HFFc6 (cell line): ENCODE data around the gene ANAPC2. TPM values are rescaled to one million over a fixed set of nuclear protein-coding genes. Genes with fewer than 3 reads are reported as not detected.

Experiments used
- DNase-seq: peaks from one replicate; pipeline ENCODE4 v3.0.0-alpha.2; 2018
- H3K27ac Mint-ChIP-seq: 2 replicates; pipeline ENCODE4 v1.8.0; 2020; ENCODE audit warnings: mild to moderate bottlenecking, mixed read lengths
- H3K27me3 Mint-ChIP-seq: 2 replicates; pipeline ENCODE4 v1.8.0; 2021; ENCODE audit warnings: mild to moderate bottlenecking, moderate library complexity, mixed read lengths; ENCODE audit not compliant: insufficient read depth
- H3K36me3 Mint-ChIP-seq: 2 replicates; pipeline ENCODE4 v1.8.0; 2021; ENCODE audit warnings: low read depth, mixed read lengths
- H3K4me1 Mint-ChIP-seq: 2 replicates; pipeline ENCODE4 v1.8.0; 2020; ENCODE audit warnings: low read depth, mixed read lengths
- H3K4me3 Mint-ChIP-seq: 2 replicates; pipeline ENCODE4 v1.8.0; 2020; ENCODE audit warnings: mild to moderate bottlenecking, moderate library complexity, mixed read lengths
- H3K9me3 Mint-ChIP-seq: 2 replicates; pipeline ENCODE4 v1.8.0; 2020; ENCODE audit warnings: mild to moderate bottlenecking, mixed read lengths
- total RNA-seq, 6 experiments: library from RNA; stranded (reverse); fragmentation: NEBNext Ultra II Directional; extraction: Animal tissue kit (Norgen Biotek cat#: 25700); gene quantifications; 2 replicates in 1 of 6; 3 replicates in 5 of 6; pipeline ENCODE4 v1.2.3, GENCODE V29; 2021
- TF ChIP-seq, protein P1 (sequence below): fragments of 200-600 bp; sonication (generic); IDR thresholded peaks from 2 replicates; pipeline ENCODE4 v1.5.0; 2021; ENCODE audit warnings: antibody characterized with exemption, mild to moderate bottlenecking

Gene ANAPC2
- total RNA-seq, 6 experiments from 2014 or later = 34.8 to 41.5 (median 37.4) TPM

DNA sequence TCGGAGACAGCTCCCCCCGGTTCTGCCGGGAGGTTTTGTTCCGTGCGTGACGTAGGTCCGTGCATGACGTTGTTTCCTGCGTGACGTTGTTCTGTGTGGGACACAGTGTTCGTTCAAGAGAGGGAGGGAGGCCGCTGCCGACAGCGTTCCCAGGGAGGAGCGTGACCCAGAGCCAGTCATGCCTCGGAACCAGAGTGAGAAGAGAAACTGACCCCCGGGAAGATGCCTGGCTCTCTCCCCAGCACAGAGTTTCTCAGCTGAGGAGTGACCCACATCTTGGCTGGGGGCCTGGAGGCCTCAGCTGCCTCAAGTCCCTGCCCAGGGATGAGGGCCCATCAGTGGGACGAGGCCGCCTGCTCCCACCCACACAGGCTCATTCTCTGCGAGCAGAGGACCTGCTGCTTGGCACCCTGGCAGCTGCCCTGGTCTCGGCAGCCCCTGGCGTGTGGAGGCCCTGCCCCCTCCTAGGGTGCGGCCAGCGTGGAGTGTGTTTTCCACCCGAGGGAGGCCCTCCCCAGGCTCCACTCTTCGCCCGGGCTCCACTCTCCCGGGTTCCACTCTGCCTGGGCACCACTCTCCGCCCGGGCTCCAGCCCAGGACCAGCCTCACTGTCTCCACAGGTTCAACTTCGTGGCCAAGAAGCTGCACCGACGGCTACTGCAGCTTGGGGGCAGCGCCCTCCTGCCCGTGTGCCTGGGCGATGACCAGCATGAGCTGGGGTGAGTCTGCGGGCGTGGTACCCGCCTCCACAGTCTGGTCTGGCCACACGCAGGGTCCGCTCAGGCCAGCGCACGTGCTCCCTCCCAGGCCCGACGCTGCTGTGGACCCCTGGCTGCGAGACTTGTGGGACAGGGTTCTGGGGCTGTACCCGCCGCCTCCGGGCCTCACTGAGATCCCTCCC lies 25.1 kb upstream of the ANAPC2 start:
- peaks cover 2% of the 10 kb centered on the region for H3K27me3 Mint-ChIP-seq
- H3K4me3 Mint-ChIP-seq = no peak overlapping the region
- H3K27ac Mint-ChIP-seq = no peak overlapping the region

DNA sequence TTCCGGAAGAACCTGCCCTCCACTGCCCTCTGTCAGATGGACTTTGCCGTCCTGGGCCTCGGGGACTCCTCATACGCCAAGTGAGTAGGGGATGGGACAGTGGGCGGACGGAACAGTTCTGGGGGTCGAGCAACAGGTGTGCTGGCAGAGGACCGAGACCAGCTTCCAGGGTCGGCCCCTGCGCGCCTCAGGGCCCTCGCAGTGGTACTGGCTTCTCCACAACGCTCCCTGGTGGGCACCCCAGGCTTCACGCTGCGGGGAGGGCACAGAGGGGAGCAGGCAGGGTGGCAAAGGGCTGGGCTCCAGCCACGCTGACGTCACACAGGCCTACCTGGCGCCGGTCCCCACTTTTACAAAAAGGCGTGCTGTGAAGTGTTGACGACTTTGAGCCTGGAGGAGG lies 24.2 kb upstream of the ANAPC2 start:
- peaks cover 2% of the 10 kb centered on the region for H3K27me3 Mint-ChIP-seq
- TF ChIP-seq, protein P1, sequence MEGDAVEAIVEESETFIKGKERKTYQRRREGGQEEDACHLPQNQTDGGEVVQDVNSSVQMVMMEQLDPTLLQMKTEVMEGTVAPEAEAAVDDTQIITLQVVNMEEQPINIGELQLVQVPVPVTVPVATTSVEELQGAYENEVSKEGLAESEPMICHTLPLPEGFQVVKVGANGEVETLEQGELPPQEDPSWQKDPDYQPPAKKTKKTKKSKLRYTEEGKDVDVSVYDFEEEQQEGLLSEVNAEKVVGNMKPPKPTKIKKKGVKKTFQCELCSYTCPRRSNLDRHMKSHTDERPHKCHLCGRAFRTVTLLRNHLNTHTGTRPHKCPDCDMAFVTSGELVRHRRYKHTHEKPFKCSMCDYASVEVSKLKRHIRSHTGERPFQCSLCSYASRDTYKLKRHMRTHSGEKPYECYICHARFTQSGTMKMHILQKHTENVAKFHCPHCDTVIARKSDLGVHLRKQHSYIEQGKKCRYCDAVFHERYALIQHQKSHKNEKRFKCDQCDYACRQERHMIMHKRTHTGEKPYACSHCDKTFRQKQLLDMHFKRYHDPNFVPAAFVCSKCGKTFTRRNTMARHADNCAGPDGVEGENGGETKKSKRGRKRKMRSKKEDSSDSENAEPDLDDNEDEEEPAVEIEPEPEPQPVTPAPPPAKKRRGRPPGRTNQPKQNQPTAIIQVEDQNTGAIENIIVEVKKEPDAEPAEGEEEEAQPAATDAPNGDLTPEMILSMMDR = peak; percentile 17; the same call in 1 of the 2 replicates
- H3K36me3 Mint-ChIP-seq = peaks cover 8% of the 10 kb centered on the region
- H3K9me3 Mint-ChIP-seq = no peaks in the 10 kb centered on the region
- no peak overlapping the region for H3K27ac Mint-ChIP-seq
- H3K4me1 Mint-ChIP-seq = peaks cover 2% of the 10 kb centered on the region
- DNase-seq = no peak
- H3K4me3 Mint-ChIP-seq = no peak overlapping the region

More for the DNA sequence above, 25.1 kb upstream of the ANAPC2 start:
- no peak for DNase-seq
- no peaks in the 10 kb centered on the region; the same call in 1 of the 2 replicates for H3K4me1 Mint-ChIP-seq
- H3K36me3 Mint-ChIP-seq = peaks cover 6% of the 10 kb centered on the region; the same call in 1 of the 2 replicates
- TF ChIP-seq, protein P1 = peak; percentile 45; the same call in 1 of the 2 replicates
- no peaks in the 10 kb centered on the region for H3K9me3 Mint-ChIP-seq

DNA sequence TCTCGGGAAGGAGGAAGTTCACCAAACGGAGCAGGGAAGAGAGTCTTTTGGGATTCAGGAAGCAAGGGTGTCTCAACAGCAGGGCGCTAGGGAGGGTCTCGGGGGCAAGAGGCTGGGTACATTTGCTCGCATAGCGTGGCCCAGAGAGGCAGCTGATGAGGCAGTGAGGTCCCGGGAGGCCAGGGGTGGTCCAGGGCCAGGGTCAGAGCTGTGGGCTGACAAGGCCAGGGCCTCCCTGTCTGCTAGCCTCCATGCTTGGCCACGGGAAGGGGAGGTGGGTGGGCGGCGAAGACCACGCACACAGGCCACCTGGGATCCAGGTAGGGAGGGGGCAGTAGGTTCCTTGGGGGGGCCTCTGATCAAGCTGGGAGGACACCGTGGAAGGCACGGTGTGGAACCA lies 23.2 kb upstream of the ANAPC2 start:
- TF ChIP-seq, protein P1 = no peak
- Mint-ChIP-seq H3K4me3 (no peak overlapping the region), H3K9me3 (no peaks in the 10 kb centered on the region), H3K27ac (peak overlapping the region; percentile 18; the same call in 1 of the 2 replicates), H3K27me3 (peaks cover 2% of the 10 kb centered on the region), H3K4me1 (peaks cover 12% of the 10 kb centered on the region), H3K36me3 (peaks cover 18% of the 10 kb centered on the region)
- DNase-seq = no peak

DNA sequence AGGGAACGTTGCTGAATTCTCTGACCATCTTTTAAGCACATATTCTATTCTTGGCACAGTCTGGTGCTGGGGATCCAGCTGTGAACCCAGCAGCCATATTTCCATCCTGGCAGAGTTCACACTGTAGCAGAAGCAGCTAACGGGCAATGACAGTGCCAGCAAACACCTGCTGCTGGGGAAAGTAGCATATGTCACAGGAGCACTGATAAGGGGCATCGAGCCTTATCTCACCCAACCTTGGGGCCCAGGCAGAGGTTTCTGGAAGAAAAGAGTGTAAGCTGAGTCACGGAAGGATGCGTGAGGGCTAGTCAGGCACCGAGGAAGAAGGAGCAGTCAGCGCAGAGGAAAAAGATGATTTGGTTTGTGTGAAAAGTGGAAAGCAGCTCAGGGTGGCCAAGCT lies 18.2 kb upstream of the ANAPC2 start:
- peak overlapping the region; percentile 85 for H3K27ac Mint-ChIP-seq
- TF ChIP-seq, protein P1 = no peak
- no peaks in the 10 kb centered on the region for H3K9me3 Mint-ChIP-seq
- H3K36me3 Mint-ChIP-seq = peaks cover 20% of the 10 kb centered on the region
- peak overlapping the region; percentile 98 for H3K4me3 Mint-ChIP-seq
- peaks cover 3% of the 10 kb centered on the region for H3K27me3 Mint-ChIP-seq
- no peak for DNase-seq
- H3K4me1 Mint-ChIP-seq = peaks cover 33% of the 10 kb centered on the region

DNA sequence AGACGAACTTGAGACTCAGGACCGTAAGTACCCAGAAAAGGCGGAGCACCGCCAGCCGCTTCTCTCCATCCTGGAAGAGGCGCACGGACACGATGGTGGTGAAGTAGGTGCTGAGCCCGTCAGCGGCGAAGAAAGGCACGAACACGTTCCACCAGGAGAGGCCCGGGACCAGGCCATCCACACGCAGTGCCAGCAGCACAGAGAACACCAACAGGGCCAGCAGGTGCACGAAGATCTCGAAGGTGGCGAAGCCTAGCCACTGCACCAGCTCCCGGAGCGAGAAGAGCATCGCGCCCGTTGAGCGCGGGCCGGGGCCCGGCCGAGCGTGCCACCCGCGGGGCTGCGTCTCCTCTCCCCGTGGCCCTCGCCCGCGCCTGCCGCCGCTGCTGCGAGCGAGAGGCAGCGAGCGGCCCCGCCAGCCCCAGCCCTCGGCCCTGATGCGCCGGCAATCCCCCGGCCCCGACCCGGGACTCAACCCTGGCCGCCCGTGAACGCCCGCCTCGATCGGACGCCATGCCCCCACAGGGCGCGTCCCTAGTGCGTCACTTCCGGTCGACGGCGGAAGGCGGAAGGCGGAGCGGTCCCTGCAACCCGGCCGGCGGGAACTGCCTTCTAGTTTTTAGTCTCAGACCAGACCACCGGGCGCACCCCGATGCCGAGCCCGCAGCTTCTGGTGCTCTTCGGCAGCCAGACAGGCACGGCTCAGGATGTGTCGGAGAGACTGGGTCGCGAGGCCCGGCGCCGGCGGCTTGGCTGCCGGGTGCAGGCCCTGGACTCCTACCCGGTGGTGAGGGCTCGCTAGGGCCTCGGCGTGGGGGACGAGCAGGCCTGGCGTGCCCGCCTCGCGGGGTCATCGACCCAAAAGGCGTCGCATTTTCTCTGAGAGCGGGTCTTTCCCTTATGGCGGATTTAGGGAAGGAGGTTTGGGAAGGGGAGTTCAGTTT lies 17.0 kb upstream of the ANAPC2 start, which contains the start of the genes NDOR1 and TMEM203:
TSS of gene NDOR1 (plus strand) at position 575 of the 944 bp plus-strand sequence. CDS start at position 653, 78 bp downstream.
TSS of gene TMEM203 (minus strand) at position 523 of the 944 bp plus-strand sequence. CDS start at position 289, 234 bp downstream.
- DNase-seq = peak; percentile 77
- Mint-ChIP-seq H3K27ac (peak within 1 kb of the TSS; percentile 86), H3K4me1 (peaks cover 33% of the 10 kb centered on the region)

More for the DNA sequence above, 17.0 kb upstream of the ANAPC2 start, which contains the start of the genes NDOR1 and TMEM203:
- TF ChIP-seq, protein P1 = no peak
- no peaks in the 10 kb centered on the region for H3K9me3 Mint-ChIP-seq
- H3K4me3 Mint-ChIP-seq = peak within 1 kb of the TSS; percentile 98
- peaks cover 1% of the 10 kb centered on the region for H3K27me3 Mint-ChIP-seq
- peaks cover 20% of the 10 kb centered on the region for H3K36me3 Mint-ChIP-seq
